Endometrium (tissue), 2 donors: Measurements from ENCODE around the gene KMT2A.
"Not testable (repeated sequence)": the region's sequence is repeated elsewhere in the genome, so short reads cannot be mapped to it uniquely, and the experiment has no call there.

ENCODE experiments used
- FAIRE-seq: peaks from 2 replicates; lab custom pipeline; 2012; peaks lifted over from hg19 to GRCh38; lab: Jason Lieb, UNC
- donor health status: control.
- donor health status: control.

KMT2A gene

DNA sequence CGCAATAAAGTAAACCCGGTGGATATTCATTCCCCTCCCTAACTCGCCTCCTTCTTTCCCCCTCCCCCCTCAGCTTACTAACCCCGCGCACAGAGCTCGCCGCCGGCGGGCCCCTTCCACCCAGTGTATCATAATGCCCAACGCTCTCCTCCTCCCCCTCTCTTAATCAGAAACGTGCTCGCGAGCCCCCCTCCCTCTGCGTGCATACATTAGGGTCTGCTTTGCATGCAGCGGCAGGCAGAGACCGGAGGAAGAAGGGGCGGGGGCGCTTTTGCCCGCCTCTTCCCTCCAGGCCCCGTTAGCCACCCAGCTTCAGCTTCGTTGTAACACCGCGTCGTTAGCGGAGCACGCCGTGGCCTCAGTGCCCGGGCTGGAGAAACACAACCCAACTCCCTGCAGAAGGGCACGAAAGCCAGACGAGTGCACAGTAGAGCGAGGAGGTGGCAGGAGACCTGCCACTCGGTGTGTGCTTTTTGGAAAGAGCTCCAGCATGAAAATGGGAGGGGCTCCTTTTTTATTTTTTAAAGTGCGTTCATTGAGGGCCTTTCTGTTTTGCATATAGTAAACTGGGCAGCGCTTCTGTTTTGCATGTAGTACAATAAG, 901 bp upstream of the KMT2A start:
- no peak for FAIRE-seq

- no peak for FAIRE-seq
These were observed 431 bp downstream of the KMT2A start for GRCh38 chr11:118436639-118437207.

GRCh38 chr11:118437208-118438125, 1.2 kb downstream of the KMT2A start:
- no peak for FAIRE-seq

DNA sequence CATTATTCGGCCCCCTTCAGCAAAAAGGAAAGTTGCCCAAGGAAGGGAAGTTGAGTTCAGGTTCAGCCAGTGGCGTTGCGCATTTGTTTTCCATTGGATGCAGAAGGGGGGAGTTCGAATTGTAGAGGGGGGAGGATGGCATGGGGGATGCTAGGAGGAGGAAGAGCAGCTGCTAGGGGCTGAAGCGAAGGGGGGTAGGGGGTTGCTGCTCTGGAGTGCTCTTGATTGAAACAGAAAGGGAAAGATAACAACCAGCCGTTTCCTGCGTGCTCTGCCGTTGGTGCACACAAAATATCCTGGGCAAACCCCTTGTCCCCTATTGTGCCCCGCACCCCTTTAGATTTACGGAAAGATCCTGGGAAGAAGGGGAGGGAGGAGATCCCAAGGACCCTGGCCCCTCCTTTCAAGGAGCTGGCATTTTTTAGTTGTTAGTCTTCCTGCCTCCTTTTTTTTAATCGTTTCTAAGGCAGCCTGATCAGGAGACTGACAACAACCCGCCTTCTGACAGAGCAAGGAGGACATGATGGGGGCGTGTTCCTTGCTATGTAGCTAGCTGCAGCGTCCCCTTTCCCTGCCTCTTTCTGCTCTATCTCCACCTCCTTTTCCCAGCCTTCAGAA, 2.1 kb downstream of the KMT2A start:
- no peak for FAIRE-seq

DNA sequence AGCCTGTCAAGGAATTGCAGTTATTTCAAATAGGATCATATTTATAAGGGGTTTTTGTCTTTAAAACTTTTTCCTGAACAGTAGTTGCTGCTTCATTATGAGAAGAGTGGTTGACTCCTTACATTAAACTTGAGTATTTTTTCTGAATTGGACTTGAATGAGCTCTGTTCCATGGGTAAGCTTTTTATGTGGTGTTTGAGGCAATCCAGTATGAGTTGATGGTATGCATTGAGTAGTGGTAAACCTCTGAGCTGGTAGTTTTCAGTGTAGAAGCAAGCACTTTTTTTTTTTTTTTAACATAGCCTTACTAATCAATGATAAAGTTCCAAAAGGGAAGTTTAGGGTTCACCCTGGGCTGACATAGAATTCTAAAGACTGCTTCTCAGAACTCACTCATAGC, 3.4 kb downstream of the KMT2A start:
- FAIRE-seq, result no peak

- no peak for FAIRE-seq
These were observed 5.5 kb downstream of the KMT2A start for GRCh38 chr11:118441770-118442275.

- FAIRE-seq, result no peak
These were observed 6.0 kb downstream of the KMT2A start for GRCh38 chr11:118442301-118442700.

- no peak for FAIRE-seq
These were observed 6.8 kb downstream of the KMT2A start for GRCh38 chr11:118442908-118443589.

GRCh38 chr11:118443590-118444218, 7.4 kb downstream of the KMT2A start:
- FAIRE-seq, result no peak

GRCh38 chr11:118447423-118447822, 11.1 kb downstream of the KMT2A start:
- FAIRE-seq, result no peak

DNA sequence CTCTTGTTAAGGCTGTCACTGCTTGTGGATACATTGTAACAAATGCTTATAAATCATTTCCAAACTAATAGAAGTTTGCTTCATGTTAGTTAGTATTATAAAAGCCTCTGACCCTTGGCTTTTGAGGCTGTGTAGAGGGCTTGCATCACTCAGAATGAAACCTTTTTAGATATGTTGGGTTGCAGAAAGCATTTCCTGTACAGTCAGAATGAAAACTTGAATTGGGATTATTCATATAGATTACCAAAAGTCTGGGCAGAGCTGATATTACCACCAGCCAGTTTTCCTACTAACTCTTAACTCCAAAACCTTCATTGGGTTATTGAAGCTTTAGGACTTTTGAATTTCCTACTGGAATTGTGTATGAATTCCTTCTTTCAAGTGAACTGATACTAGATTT, 12.0 kb downstream of the KMT2A start:
- no peak for FAIRE-seq

- FAIRE-seq, result no peak
These were observed 13.1 kb downstream of the KMT2A start for GRCh38 chr11:118449316-118449918.

- no peak for FAIRE-seq
These were observed 14.2 kb downstream of the KMT2A start for GRCh38 chr11:118450451-118450850.

DNA sequence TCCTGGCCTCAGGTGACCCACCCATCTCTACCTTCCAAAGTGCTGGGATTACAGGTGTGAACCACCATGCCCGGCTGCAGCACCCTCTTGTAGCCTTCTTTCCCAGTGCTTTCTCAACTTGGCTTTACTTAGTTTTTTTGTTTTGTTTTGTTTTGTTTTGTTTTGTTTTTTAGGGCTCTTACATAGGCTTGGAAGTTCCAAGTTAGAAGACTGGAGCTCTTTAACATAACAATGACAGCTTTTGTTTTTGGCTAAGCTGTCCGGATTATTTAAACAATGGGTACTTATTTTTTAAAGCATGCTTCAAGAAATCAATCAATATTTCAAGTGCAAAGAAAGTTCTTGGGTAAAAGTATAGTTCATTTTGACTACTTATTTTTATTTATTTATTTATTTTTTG, 25.9 kb downstream of the KMT2A start:
- FAIRE-seq, result no peak

- FAIRE-seq, result not testable (repeated sequence)
These were observed 32.7 kb downstream of the KMT2A start for GRCh38 chr11:118468968-118469367.

GRCh38 chr11:118471030-118471429, 34.7 kb downstream of the KMT2A start:
- FAIRE-seq, result no peak

DNA sequence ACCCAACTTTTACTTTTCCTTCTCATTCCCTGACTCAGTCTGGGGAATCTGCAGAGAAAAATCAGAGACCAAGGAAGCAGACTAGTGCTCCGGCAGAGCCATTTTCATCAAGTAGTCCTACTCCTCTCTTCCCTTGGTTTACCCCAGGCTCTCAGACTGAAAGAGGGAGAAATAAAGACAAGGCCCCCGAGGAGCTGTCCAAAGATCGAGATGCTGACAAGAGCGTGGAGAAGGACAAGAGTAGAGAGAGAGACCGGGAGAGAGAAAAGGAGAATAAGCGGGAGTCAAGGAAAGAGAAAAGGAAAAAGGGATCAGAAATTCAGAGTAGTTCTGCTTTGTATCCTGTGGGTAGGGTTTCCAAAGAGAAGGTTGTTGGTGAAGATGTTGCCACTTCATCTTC, 37.2 kb downstream of the KMT2A start:
- no peak for FAIRE-seq

DNA sequence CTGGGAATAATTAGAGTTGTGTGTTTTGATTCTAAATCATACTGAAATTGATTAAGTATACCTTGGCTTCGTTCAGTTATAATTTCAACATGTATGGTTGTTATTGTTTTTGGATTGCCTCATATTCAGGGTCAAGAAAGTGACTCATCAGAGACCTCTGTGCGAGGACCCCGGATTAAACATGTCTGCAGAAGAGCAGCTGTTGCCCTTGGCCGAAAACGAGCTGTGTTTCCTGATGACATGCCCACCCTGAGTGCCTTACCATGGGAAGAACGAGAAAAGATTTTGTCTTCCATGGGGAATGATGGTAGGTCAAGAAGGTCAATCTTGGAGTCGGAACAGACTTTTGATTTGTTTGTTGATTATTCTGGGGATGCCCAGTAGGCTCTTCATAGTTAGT, 40.4 kb downstream of the KMT2A start:
- no peak for FAIRE-seq

DNA sequence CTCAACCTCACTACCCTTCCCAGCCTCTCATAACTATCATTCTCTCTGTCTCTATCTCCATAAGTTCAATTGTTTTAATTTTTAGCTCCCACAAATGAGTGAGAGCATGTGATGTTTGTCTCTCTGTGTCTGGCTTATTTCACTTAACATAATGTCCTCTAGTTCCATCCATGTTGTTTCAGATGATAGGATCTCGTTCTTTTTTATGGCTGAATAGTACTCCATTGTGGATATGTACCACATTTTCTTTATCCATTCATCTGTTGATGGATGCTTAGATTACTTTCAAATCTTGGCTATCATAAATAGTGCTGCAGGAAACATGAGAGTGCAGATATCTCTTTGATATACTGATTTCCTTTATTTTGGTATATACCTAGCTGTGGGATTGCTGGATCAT, 44.9 kb downstream of the KMT2A start:
- not testable (repeated sequence) for FAIRE-seq

GRCh38 chr11:118484405-118484804, 48.1 kb downstream of the KMT2A start:
- no peak for FAIRE-seq

GRCh38 chr11:118485273-118485672, 49.0 kb downstream of the KMT2A start:
- FAIRE-seq, result no peak
